PFSK-1 (cell line): Measurements from ENCODE around the gene VRK1.

Source experiments
- POLR2AphosphoS5 ChIP-seq: IDR thresholded peaks from 2 replicates; pipeline ENCODE4 v1.6.1; 2012; ENCODE audit warnings: low read depth, mild to moderate bottlenecking, control low read depth, low read length, moderate library complexity
- SIN3A ChIP-seq: IDR thresholded peaks from 2 replicates; pipeline ENCODE4 v1.6.1; 2012; ENCODE audit warnings: mild to moderate bottlenecking, low read length, moderate library complexity, borderline replicate concordance; ENCODE audit not compliant: insufficient read depth
- TAF1 ChIP-seq: IDR thresholded peaks from 2 replicates; pipeline ENCODE4 v1.6.1; 2012; ENCODE audit warnings: low read length, control low read depth, borderline replicate concordance; ENCODE audit not compliant: insufficient read depth
- TF ChIP-seq, protein P1 (sequence below), 2 experiments: IDR thresholded peaks; 2 replicates each; pipeline versions ENCODE4 v1.6.1 to v1.8.0; 2011 to 2012; ENCODE audit warnings: low read depth in 2 of 2, low read length in 2 of 2, control low read depth in 1 of 2, inconsistent platforms in 1 of 2, mild to moderate bottlenecking in 1 of 2, moderate library complexity in 1 of 2; ENCODE audit not compliant: insufficient read depth in 1 of 2

DNA sequence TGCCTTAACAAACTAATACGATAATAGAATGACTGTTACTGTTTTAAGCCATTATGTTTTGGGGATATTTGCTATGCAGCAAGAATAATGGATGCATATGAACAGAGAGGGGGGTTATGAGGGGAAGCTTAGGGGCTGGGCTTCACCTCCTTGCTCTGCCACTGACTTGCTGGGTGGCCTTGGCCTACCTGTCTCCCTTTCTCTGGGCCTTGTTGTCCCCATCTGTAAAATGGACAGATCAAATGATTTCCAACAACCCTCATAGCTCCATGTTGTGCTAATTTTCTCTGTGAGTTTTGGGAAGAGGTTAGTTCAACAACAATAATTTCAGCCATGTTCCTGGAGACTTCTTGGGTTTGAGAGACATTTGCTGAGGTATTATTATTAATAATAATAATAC, 119.6 kb downstream of the VRK1 start:
- TF ChIP-seq POLR2AphosphoS5 = no peak
- no peak for TF ChIP-seq SIN3A
- TF ChIP-seq TAF1 = no peak
- TF ChIP-seq, protein P1, sequence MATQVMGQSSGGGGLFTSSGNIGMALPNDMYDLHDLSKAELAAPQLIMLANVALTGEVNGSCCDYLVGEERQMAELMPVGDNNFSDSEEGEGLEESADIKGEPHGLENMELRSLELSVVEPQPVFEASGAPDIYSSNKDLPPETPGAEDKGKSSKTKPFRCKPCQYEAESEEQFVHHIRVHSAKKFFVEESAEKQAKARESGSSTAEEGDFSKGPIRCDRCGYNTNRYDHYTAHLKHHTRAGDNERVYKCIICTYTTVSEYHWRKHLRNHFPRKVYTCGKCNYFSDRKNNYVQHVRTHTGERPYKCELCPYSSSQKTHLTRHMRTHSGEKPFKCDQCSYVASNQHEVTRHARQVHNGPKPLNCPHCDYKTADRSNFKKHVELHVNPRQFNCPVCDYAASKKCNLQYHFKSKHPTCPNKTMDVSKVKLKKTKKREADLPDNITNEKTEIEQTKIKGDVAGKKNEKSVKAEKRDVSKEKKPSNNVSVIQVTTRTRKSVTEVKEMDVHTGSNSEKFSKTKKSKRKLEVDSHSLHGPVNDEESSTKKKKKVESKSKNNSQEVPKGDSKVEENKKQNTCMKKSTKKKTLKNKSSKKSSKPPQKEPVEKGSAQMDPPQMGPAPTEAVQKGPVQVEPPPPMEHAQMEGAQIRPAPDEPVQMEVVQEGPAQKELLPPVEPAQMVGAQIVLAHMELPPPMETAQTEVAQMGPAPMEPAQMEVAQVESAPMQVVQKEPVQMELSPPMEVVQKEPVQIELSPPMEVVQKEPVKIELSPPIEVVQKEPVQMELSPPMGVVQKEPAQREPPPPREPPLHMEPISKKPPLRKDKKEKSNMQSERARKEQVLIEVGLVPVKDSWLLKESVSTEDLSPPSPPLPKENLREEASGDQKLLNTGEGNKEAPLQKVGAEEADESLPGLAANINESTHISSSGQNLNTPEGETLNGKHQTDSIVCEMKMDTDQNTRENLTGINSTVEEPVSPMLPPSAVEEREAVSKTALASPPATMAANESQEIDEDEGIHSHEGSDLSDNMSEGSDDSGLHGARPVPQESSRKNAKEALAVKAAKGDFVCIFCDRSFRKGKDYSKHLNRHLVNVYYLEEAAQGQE (IDR thresholded peaks at IDR 0.05; ENCODE audit: insufficient read depth in 1 of 2, low read depth in 2 of 2, low read length in 2 of 2) = no peak
